ENCODE measurements around the gene SLC35B3. TPM values are rescaled to one million over a fixed set of nuclear protein-coding genes. Genes with fewer than 3 reads are reported as not detected.

SLC35B3 gene
- total and polyA plus RNA-seq, 10 of the 15 experiments (the other 5 are each of a cell fraction or from before 2014, with no cell fraction given): 10.5 to 28.1 (median 12.4) TPM

GRCh38 chr6:8400663-8401062, 34.7 kb downstream of the SLC35B3 start:
- Histone ChIP-seq H4K20me1 (ENCODE audit: control insufficient read depth, insufficient read depth) (no peaks in the 10 kb centered on the region), H3K27me3 (replicated peaks in 1 of 2; ENCODE audit: control insufficient read depth in 2 of 2, insufficient read depth in 2 of 2, low read length in 1 of 2) (no peaks in the 10 kb centered on the region), H3K4me3 (no peak overlapping the region), H3K4me2 (ENCODE audit: control insufficient read depth, insufficient read depth) (no peak overlapping the region), H3K9me3 (replicated peaks; ENCODE audit: control insufficient read depth, insufficient read depth, low read length) (no peaks in the 10 kb centered on the region), H3K36me3 (ENCODE audit: control insufficient read depth in 2 of 2, insufficient read depth in 2 of 2, low read length in 1 of 2) (no peaks in the 10 kb centered on the region; a peak in 1 of 4 replicates), H2AFZ (ENCODE audit: control insufficient read depth, low read depth, low read length) (no peak overlapping the region), H3K27ac (ENCODE audit: control insufficient read depth, insufficient read depth) (no peak overlapping the region), H3K9ac (ENCODE audit: control insufficient read depth, insufficient read depth, low read length) (no peak overlapping the region), H3K4me1 (ENCODE audit: control insufficient read depth, insufficient read depth, low read length) (no peaks in the 10 kb centered on the region), H3K79me2 (ENCODE audit: control insufficient read depth, insufficient read depth, low read length) (no peaks in the 10 kb centered on the region)
- CTCF ChIA-PET: no interaction called here
- intact Hi-C loops (cut with micrococcal nuclease; ENCODE audit: unreplicated experiment): no loop called here
- no peak for FAIRE-seq
- in situ Hi-C loops (cut with MboI): no loop called here
- POLR2A ChIA-PET: no interaction called here
- WGBS (ENCODE audit: insufficient coverage, insufficient replicate concordance, low lambda C conversion rate, missing lambda C conversion rate): 39% methylated on average over 1 of the region's 1 CpG
- RAD21 ChIA-PET (ENCODE audit: unreplicated experiment): no interaction called here
- TF ChIP-seq SRF (IDR thresholded peaks at IDR 0.05; ENCODE audit: low read depth in 2 of 2, low read length in 2 of 2): no peak
- TF ChIP-seq POLR2AphosphoS5 (IDR thresholded peaks at IDR 0.05; ENCODE audit: low read length): no peak
- TF ChIP-seq NFYB (IDR thresholded peaks at IDR 0.05; ENCODE audit: insufficient read depth, low read depth, low read length): no peak
- no peak for TF ChIP-seq PAX8 (IDR thresholded peaks at IDR 0.05)
- TF ChIP-seq BACH1 (IDR thresholded peaks at IDR 0.05; ENCODE audit: borderline replicate concordance): no peak
- no peak for TF ChIP-seq ZNF592 (IDR thresholded peaks at IDR 0.05)
- no peak for TF ChIP-seq KDM1A (IDR thresholded peaks at IDR 0.05; ENCODE audit: borderline replicate concordance)
- no peak for TF ChIP-seq SPI1 (IDR thresholded peaks at IDR 0.05; ENCODE audit: borderline replicate concordance, insufficient read depth, low read depth, low read length)
- SMC1A ChIA-PET (ENCODE audit: uncharacterized antibody, unreplicated experiment): no interaction called here
- no peak for ATAC-seq
- no TSS peak for BruUV-seq (replicated peaks)
- no peak for DNase-seq (ENCODE audit: low read depth, low spot score)

Data from GM12878 (cell line).